ENCODE results near the gene TMC6. TPM values are rescaled to one million over a fixed set of nuclear protein-coding genes. Genes with fewer than 3 reads are reported as not detected.
"Not testable (repeated sequence)": the region's sequence is repeated elsewhere in the genome, so short reads cannot be mapped to it uniquely, and the experiment has no call there.

TMC6 gene
- total RNA-seq, 1 donor from 2014 or later = 17.3 TPM

DNA sequence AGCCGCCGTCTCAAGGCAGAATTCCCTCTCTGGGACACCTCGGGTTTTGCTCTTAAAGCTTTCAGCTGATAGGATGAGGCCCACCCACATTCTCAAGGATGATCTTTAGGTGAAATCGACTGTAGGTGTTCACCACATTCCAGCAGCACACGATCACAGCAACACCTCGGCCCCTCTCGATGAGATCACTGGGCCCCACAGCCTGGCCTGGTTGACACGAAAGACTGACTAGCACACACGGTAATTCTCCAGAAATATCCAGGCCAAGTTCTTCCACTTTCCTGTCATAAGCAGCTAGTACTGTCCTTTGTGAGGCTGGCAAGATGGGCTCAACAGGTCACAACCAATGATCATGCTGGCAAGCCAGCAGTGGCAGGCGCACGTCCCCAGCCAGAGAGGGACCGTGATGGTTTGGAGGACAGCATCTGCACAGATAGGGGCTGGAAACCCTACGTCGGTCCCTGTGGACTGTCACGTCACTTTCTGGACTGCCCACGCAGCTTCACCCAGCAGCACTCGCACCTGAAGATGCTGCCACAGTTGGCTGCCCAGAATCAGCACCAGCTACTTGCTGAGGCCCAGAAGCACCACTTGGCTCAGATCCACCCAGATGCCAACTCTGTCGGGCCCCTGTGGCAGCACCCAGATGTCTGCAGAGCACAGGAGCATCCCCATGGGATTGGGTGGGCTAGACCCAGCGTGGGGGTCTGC is 17.4 kb downstream of the TMC6 start:
- DNase-seq (ENCODE audit: low read depth) = no peak

DNA sequence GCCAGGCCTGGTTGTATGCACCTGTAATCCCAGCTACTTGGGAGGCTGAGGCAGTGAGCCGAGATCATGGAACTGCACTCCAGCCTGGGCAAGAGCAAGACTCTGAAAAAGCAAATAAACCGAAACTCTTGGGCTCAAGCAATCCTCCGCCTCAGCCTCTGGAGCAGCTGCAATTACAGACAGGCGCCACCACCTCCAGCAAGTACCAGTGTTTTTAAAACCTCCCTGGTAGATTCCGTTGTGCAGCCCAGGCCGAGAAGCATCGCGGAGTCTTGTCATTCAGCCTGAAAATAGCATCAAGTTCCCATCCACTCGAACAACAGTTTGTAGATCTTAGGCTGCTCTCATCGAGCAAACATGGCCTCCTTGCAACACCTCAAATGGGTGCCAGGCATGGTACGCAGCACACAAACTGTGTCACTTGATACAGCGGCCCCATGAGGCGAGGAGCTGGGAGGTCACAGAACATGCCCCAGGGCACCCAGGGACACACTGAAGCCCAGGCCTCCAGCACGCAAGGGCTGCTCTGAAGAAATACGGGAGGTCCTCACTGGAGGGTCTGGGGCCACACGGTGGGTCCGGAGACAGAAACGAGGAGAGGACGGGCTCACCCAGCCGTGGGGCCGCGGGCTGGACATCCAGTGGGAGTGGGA is 18.1 kb downstream of the TMC6 start:
- DNase-seq (ENCODE audit: low read depth) = no peak

DNA sequence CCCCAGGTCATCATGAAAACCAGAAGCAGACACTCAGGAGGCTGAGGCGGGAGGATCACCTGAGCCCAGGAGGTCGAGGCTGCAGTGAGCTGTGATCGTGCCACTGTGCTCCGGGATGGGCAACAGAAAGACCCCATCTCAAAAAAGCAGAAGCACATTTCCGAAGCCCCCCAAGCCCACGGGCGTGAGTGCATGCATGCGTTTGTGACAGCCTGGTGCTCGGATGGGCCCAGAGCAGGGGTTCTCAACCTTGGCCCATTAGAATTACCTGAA is 19.1 kb downstream of the TMC6 start:
- no peak for DNase-seq (ENCODE audit: low read depth)

DNA sequence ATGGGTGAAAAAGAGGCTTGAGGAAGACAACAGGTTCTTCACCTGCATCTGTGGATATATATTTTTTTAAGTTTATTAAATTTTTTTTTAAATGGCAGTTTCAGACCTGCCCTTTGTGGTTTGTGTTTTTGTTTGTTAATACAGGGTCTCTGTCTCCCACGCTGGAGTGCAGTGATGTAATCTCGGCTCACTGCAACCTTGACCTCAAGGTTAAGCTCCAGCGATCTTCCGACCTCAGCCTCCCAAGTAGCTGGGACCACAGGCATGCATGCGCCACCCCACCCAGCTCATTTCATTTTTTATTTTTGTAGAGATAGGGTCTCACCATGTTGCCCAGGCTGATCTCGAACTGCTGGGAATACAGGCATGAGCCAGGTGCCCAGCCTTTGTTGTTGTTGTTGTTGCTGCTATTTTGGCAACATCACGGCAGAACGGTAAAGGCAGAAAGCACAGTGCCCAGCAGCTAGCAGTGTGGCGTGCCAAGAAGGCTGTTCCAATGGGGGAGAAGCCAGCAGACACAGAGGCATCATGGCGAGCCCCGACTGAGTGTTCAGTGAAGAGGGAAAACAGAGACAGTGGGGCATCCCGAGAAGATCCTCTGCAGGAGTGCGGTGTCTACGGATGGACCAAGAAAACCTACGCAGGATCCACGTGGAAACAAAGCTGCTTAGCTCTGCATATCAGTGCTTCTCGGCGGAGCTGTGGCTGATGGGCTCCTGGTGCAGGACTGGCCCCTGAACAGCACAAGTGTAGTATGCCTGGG is 19.6 kb downstream of the TMC6 start:
- DNase-seq (ENCODE audit: low read depth) = no peak

DNA sequence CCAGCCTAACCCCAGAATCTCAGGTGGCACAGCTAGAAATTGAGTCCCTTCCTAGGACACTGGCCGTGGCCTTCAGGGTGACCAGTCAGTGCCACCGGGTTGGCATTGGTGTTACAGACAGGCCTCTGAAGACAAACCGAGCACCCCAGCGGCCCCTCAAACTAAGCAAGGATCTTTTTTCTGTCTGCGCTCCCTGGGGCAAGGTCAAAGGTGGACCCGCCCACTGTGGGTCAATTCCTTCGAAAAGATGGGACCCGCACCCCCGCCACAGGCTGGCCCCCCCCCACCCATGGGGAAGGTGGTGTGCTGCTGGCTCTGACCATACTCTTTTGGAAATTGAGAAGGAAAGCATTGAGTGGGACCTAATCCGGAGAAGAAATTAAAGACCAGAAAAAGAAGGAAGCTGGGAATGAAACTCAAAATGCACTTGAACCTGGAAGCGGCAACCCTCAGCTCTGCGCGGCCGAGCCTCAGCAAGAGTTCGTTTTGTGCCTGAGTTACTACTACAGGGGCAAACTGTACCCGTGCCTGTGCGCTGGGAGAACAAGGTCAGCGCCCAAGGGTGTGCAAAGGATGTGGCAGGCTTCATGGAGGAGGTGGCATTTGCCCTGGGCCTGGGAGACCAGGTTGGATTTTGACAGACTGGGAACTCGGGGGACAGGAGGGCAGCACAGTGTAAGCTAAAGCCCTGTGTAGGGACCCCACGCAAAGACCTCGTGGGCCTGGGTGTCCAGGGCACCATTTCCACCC is 20.4 kb downstream of the TMC6 start:
- no peak for DNase-seq (ENCODE audit: low read depth)

DNA sequence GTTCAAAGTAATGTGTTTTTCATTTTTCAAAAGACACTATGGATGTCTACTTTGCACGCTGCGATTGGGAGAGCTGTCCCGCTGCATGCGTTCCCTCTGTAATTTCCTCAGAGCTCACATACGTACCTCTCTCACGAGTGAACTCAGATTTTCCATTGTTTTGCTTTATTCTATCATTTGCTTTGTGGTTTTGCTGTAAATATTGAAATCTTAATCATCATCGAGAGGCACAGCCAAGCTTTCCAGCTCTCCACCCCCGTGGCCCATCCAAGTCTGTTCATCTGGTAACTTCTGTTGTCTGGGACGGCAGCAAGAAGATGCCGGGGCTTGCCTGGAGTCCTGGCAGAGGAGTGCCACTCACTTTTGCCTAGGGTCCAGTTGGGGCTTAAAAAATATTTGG is 21.1 kb downstream of the TMC6 start:
- DNase-seq (ENCODE audit: low read depth) = no peak

DNA sequence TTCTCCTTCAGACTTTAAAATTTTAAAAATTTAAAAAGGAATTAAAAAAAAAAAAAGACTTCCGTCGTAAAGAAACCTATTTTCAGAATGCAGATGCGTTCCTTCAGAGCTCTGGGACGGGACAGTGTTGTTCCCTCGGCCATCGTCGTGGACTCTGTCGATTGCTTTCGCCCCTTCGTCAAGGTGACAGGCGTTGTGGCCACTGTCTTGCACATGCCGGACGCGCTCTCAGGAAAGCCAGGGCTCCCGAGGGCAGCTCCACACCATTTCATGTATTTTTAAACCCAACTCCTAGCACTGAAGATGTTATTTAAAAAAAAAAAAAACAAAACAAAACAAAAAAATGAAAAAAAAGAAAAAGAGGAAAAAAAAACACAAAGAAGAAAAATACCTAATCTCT is 22.3 kb downstream of the TMC6 start:
- DNase-seq (ENCODE audit: low read depth) = no peak

DNA sequence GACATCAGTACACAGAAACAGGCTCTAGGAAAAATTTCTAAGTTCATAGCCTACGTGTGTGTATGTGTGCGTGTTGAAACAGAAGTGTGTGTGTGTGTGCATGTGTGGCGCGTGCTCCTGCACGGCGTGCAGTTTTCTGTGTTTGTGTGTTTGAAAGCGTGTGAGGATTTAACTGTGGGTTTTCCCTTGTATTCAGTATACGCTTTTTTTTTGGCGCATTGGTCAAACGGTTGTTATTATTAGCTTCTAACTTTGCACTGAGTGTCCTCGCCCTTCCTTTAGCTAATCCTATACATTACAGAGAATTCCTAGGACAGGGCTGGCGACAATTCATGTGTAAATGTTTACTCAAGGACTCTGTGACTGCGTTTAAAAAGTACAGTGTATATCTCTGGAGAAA is 23.0 kb downstream of the TMC6 start:
- DNase-seq (ENCODE audit: low read depth) = no peak

DNA sequence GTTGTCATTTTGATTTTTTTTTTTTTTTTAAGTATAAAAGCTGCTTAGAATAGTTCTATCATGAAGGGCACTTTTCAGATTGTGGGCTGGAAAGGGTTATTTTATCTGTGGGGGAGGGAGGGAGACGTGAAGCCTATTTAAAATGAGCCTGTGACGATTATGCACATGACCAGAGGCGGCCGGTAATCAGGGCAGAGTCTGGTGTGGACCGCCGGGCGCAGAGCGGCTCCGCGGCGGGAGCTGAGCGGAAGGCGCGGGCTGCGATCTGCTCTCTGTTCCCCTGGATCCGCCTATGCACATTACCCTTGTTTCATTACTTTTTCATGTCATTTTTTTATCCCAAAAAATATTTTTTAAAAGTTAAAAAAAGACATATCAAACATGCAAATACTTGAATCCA is 23.5 kb downstream of the TMC6 start:
- no peak for DNase-seq (ENCODE audit: low read depth)

DNA sequence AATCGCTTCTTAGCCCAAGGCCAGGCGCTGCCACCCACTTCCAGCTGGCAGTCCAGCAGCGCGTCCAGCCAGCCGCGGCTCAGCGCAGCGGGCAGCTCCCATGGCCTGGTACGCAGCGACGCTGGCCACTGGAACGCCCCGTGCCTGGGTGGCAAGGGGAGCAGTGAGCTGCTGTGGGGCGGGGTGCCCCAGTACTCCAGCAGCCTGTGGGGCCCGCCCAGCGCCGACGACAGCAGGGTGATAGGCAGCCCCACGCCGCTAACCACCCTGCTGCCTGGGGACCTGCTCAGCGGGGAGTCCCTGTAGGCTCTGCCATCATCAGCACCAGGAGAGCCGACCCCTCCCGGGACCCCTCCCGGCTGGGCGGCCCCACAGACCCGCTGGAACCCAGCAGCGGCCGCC is 24.0 kb downstream of the TMC6 start:
- DNase-seq (ENCODE audit: low read depth) = no peak

DNA sequence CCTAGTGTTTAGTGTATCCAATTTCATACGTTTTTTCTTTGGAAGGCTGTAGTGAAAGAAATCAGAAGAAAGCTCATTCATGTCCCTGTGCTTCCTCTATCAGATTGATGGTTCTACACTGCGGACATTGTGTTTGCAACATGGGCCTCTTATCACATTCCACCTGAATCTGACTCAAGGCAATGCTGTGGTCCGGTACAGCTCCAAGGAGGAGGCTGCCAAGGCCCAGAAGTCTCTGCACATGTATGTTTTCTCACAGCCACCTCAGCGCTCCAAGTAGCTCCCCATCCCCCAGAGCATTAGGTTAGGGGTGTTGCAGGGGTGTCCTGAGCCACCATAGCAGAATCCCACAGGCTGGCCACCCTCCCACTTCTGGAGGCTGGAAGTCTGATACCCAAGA is 25.2 kb downstream of the TMC6 start:
- no peak for DNase-seq (ENCODE audit: low read depth)

DNA sequence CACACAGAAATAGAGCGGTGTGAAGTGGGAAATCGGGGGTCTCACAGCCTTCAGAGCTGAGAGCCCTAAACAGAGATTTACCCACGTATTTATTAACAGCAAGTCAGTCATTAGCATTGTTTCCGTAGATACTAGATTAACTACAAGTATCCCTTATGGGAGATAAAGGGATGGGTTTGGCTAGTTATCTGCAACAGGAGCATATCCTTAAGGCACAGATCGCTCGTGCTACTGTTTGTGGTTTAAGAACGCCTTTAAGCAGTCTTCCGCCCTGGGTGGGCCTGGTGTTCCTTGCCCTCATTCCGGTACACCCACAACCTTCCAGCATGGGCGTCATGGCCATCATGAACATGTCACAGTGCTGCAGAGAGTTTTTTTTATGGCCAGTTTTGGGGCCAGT is 27.0 kb downstream of the TMC6 start:
- DNase-seq (ENCODE audit: low read depth) = no peak

DNA sequence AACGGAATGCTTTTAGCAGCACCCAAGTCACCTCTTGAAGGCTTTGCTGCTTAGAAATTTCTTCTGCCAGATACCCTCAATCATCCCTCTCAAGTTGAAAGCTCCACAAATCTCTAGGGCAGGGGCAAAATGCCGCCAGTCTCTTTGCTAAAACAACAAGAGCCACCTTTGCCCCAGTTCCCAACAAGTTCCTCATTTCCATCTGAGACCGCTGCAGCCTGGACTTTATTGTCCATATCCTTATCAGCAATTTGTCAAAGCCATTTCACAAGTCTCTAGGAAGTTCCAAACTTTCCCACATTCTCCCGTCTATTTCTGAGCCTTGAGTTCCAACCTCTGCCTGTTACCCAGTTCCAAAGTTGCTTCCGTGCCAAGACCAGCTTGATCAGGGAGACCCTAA is 27.4 kb downstream of the TMC6 start:
- DNase-seq (ENCODE audit: low read depth) = no peak

DNA sequence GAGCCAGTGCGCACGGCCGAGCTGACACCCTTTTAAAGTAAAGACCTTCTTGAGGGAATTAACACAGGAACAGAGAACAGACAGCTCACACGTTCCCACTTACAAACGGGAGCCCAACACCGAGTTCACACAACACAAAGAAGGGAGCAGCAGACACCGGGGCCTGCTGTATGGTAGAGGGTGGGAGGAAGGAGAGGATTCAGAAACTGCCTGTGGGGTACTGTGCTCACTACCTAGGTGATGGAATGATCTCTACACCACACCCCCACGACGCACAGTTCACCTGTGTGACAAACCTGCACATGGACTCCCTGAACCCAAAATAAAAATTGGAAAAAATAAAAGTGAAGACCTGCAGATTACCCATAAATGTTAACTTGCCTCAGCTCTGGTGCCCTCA is 32.5 kb downstream of the TMC6 start:
- DNase-seq (ENCODE audit: low read depth) = no peak

DNA sequence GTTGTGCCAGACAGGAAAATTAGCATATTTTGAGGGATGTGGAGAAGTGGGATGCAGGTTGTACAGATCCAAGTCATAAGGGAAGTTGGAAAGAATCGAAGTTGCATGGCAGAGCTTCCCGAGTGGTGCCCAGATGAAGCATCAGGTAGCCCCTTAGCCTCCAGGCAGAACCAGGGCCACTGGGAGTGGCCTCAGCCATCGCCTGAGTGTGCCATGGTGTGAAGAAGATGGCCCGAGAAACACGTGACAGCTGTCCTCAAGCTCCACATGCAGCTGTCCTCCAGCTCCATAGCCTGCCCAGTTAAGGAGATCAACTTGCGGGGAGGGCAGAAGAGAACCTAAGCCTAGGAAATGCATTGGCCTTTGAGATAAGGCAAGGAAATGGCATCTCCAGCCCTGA is 33.5 kb downstream of the TMC6 start:
- no peak for DNase-seq (ENCODE audit: low read depth)

DNA sequence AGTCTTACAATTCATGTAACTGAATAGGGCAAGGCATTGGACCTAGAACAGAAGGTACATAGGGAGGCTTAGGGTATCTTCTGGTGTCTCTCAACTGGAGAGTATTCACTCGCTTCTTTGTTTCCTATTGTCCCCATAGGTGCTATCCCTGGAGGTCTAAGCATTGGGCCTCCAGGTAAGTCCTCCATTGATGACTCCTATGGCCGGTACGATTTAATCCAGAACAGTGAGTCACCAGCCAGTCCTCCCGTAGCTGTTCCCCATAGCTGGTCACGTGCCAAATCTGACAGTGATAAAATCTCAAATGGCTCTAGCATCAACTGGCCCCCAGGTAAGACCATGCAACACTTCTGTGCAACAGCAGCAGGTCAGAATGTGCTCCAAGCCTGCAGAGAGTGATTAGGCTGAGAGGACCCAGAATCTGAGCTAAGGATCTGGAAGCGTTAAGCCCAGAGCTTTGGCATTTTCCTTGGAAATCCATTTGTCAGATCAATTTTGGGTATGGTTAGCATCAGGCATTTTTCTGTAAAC is 35.7 kb downstream of the TMC6 start:
- DNase-seq (ENCODE audit: low read depth) = no peak

DNA sequence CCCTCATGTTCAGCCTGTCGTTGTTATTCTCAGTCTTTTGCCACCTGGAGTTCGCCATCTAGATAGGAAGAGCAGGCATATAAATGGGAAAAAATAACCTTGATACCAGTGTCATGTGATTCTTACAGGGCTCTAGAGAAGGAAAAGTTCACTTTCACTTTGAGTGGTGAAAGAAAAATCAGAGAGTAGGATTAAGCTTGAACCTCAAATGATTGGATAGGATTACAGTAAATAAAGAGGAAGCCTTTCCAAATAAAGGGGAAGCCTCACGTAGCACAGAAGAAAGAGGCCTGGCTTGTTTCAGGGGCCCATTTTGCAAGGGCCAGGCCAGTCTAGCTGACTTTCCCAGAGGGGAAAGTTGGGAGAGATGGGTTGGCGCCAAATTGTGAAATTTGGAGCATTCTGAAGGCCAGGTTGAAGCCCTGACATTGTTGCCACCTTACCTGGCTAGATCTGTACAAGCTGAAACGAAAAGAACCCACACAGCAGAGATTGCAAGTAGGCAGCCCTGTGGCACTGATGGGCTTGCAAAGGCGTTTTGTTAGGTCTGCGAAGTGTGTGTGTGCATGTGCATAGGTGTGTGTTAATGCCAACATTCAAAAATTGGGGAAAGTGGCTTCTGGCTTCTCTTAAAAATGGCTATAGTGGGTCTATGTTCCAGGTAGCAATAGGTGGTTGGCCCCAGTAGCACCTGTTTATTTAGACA is 38.8 kb downstream of the TMC6 start:
- DNase-seq (ENCODE audit: low read depth) = no peak

DNA sequence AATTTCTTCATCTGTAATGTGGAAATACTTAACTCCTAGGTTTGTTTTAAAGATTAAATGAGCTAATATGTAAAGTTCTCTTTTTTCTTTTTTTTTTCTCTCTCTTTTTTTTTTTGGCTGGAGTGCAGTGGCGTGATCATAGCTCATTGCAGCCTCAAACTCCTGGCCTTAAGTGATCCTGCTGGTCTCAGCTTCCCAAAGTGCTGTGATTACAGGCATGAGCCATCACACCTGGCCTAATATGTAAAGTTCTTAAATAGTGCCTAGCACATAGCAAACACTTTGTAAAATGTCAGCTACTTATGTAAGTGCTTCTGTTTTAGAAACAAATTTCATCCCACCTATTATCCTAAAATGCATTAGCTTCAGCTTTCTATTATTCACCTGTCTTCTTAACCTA is 40.0 kb downstream of the TMC6 start:
- no peak for DNase-seq (ENCODE audit: low read depth)

DNA sequence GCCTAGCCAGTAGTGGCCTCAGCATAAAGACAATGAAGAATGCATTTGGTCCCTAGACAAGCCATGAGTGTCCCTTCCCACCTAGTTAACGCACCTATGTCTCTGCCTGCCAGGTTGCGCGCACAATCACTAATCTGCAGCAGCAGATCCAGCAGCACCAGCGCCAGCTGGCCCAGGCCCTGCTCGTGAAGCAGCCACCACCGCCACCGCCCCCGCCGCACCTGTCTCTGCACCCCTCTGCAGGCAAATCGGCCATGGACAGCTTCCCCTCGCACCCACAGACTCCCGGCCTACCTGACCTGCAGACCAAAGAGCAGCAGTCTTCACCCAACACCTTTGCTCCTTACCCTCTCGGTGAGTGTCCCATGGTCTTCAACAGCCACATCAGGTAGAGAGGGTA is 41.8 kb downstream of the TMC6 start:
- DNase-seq (ENCODE audit: low read depth) = no peak

DNA sequence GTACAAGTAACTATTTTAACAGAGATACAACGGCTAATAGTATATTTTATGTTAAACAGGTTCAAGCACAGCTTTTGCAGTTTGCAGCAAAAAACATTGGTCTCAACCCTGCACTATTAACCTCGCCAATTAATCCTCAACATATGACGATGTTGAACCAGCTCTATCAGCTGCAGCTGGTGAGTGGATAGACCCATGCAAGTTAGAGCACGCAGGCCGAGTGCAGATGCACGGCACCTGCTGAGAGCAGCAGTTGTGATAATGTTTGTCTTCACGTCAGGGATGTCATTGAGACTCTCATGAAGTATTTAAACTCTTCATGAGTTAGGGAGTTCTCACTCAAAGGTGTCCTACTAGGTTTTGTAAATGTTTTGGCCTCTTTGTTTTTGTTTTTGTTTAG is 45.6 kb downstream of the TMC6 start:
- no peak for DNase-seq (ENCODE audit: low read depth)

DNA sequence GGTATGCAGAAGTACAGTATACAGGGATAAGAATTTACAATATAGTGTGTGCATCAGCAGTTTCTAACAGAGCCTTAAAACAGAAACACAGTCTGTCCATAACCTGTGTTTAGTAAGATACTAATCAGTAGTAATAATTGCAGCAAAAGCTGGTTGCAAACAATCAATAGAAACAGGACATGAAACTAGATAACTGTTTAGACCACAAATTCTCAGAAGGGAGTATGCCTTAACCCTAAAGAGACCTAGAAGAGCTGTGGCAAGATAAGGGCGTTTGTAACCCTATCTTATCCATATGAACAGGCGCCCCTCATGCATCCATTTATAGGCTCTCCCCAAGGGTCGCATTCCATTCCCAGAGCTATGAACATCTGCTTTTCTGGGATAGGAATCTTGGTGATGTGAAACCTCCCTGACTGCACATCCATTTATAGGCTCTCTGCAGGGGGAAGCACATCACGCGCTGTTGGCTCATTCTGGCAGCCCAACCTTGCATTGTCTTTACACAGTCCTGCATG is 46.1 kb downstream of the TMC6 start:
- not testable (repeated sequence) for DNase-seq (ENCODE audit: low read depth)

DNA sequence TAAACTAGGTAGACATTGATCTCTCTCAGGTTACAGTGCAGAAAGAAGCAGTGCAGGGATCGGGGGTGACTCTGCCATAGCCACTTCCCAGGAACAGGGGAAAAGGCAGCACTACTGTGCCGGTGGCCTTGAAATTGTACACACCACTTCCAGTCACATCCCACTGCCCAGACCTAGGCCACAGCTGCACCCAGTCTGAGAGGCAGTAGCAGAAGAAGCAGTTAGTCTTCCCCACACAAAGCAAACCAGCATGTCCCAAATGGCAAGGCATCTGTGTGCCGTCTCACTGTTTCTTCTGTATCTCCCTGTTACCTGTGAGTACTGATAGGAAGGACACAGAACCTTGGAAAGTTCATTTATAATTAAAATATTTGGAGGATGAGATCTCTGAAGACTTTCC is 47.0 kb downstream of the TMC6 start:
- DNase-seq (ENCODE audit: low read depth) = no peak
